HepG2 (cell line): Measurements from ENCODE around the gene CCDC106. TPM values are rescaled to one million over a fixed set of nuclear protein-coding genes. Genes with fewer than 3 reads are reported as not detected.
A peak's percentile ranks its signal among the peaks of the same experiment; 100 is the strongest.

ENCODE experiments used
- BRCA1 ChIP-seq: sonication (generic); formaldehyde crosslinking; IDR thresholded peaks from 2 replicates; pipeline ENCODE4 v1.4.0; 2020; ENCODE audit warnings: missing genetic modification reagents
- GABPA ChIP-seq, 2 experiments: IDR thresholded peaks; 2 replicates each; pipeline ENCODE4 v1.6.1; 2011 to 2016; ENCODE audit warnings: low read depth in 2 of 2, low read length in 1 of 2, missing biosample characterization in 1 of 2, missing genetic modification characterization in 1 of 2
- GPN1 ChIP-seq: sonication (generic); formaldehyde crosslinking; IDR thresholded peaks from 2 replicates; pipeline ENCODE4 v1.5.1; 2020; ENCODE audit warnings: missing genetic modification reagents, borderline replicate concordance
- GZF1 ChIP-seq: sonication (generic); formaldehyde crosslinking; IDR thresholded peaks from 2 replicates; pipeline ENCODE4 v1.5.1; 2020; ENCODE audit warnings: mild to moderate bottlenecking, missing genetic modification reagents
- HNRNPK ChIP-seq: fragments of 200-400 bp; formaldehyde crosslinking; IDR thresholded peaks from 2 replicates; pipeline ENCODE4 v1.6.1; 2018; ENCODE audit warnings: low read length, low read depth, moderate library complexity, mild to moderate bottlenecking; ENCODE audit not compliant: poor library complexity, severe bottlenecking
- MAFF ChIP-seq: IDR thresholded peaks from 2 replicates; pipeline ENCODE4 v1.6.1; 2011; ENCODE audit warnings: low read depth, low read length, improper control_type of control experiment
- MXD3 ChIP-seq: IDR thresholded peaks from 2 replicates; pipeline ENCODE4 v1.6.1; 2016; ENCODE audit warnings: mild to moderate bottlenecking, missing biosample characterization, missing genetic modification reagents
- NFYC ChIP-seq: IDR thresholded peaks from 2 replicates; pipeline ENCODE4 v1.6.1; 2016; ENCODE audit warnings: missing genetic modification reagents, missing compliant biosample characterization
- NONO ChIP-seq, 2 experiments: fragments of 450-650 bp in 1 of 2; sonication (generic) in 1 of 2; formaldehyde crosslinking in 1 of 2; IDR thresholded peaks in 1 of 2; conservative IDR thresholded peaks in 1 of 2; 2 replicates each; pipeline versions ENCODE4 v1.6.1 to v1.8.0; 2017 to 2022; ENCODE audit warnings: mild to moderate bottlenecking in 1 of 2, missing genetic modification reagents in 1 of 2, moderate library complexity in 1 of 2
- NR1H2 ChIP-seq: sonication (generic); formaldehyde crosslinking; IDR thresholded peaks from 2 replicates; pipeline ENCODE4 v1.8.1; 2022; ENCODE audit warnings: low read depth, missing genetic modification reagents, borderline replicate concordance
- PITX1 ChIP-seq: sonication (generic); formaldehyde crosslinking; IDR thresholded peaks from 2 replicates; pipeline ENCODE4 v1.5.1; 2020; ENCODE audit warnings: mild to moderate bottlenecking, missing genetic modification reagents
- RORA ChIP-seq: sonication (generic); formaldehyde crosslinking; IDR thresholded peaks from 2 replicates; pipeline ENCODE4 v1.5.0; 2020; ENCODE audit warnings: mild to moderate bottlenecking, missing genetic modification reagents, moderate library complexity
- SRF ChIP-seq: IDR thresholded peaks from 2 replicates; pipeline ENCODE4 v1.6.1; 2011; ENCODE audit warnings: mild to moderate bottlenecking, low read depth, low read length, moderate library complexity
- YEATS2 ChIP-seq: sonication (generic); formaldehyde crosslinking; IDR thresholded peaks from 2 replicates; pipeline ENCODE4 v1.4.0; 2020; ENCODE audit warnings: missing genetic modification reagents, borderline replicate concordance
- ZC3H4 ChIP-seq: sonication (generic); formaldehyde crosslinking; IDR thresholded peaks from 2 replicates; pipeline ENCODE4 v1.4.0; 2020; ENCODE audit warnings: missing genetic modification reagents, borderline replicate concordance
- ZMAT3 ChIP-seq: sonication (generic); formaldehyde crosslinking; conservative IDR thresholded peaks from 2 replicates; pipeline ENCODE4 v1.7.0; 2021; ENCODE audit warnings: missing genetic modification reagents
- ZNF558 ChIP-seq: sonication (generic); formaldehyde crosslinking; IDR thresholded peaks from 2 replicates; pipeline ENCODE4 v1.9.0; 2022; ENCODE audit warnings: mild to moderate bottlenecking, missing genetic modification reagents, borderline replicate concordance
- ZNF572 ChIP-seq: sonication (generic); formaldehyde crosslinking; IDR thresholded peaks from 2 replicates; pipeline ENCODE4 v1.5.1; 2020; ENCODE audit warnings: mild to moderate bottlenecking, missing genetic modification reagents
- ZNF710 ChIP-seq: sonication (generic); formaldehyde crosslinking; IDR thresholded peaks from 2 replicates; pipeline ENCODE4 v1.5.0; 2020; ENCODE audit warnings: mild to moderate bottlenecking, missing genetic modification reagents, borderline replicate concordance
- polyA plus RNA-seq, 8 experiments: library from polyadenylated mRNA; depleted of rRNA in 3 of 8; stranded (reverse) in 7 of 8; unstranded in 1 of 8; fragments of >200 nt; fragmentation: Illumina TruSeq in 4 of 8; extraction: Trizol in 4 of 8; gene quantifications; 2 replicates each; pipeline versions ENCODE4 v1.2.1 to v1.2.3, GENCODE V29; 2011 to 2016; ENCODE audit warnings: low read depth in 4 of 8, missing spikeins in 1 of 8, mixed read lengths in 1 of 8; ENCODE audit not compliant: insufficient read depth in 1 of 8
- total RNA-seq, 5 experiments: library from RNA; depleted of rRNA; stranded (reverse); fragments of >200 nt; fragmentation: Illumina TruSeq; extraction: Trizol; gene quantifications; 2 replicates each; pipeline ENCODE4 v1.2.3, GENCODE V29; 2016; ENCODE audit warnings: low read depth in 1 of 5
- TF ChIP-seq, protein P1 (sequence below): sonication (generic); formaldehyde crosslinking; IDR thresholded peaks from 2 replicates; pipeline ENCODE4 v1.8.1; 2023; ENCODE audit warnings: missing genetic modification reagents, inconsistent platforms, borderline replicate concordance
- TF ChIP-seq, protein P2 (sequence below): sonication (generic); formaldehyde crosslinking; IDR thresholded peaks from 2 replicates; pipeline ENCODE4 v1.4.0; 2020; ENCODE audit warnings: mild to moderate bottlenecking, missing genetic modification reagents
- TF ChIP-seq, protein P3 (sequence below): sonication (generic); formaldehyde crosslinking; IDR thresholded peaks from 2 replicates; pipeline ENCODE4 v1.8.0; 2022; ENCODE audit warnings: mild to moderate bottlenecking, missing genetic modification reagents; ENCODE audit not compliant: insufficient replicate concordance

Gene CCDC106
- total and polyA plus RNA-seq, 2 of the 13 experiments (the other 11 are each of a cell fraction or from before 2014, with no cell fraction given): 4.7 to 8.8 TPM

GRCh38 chr19:55654323-55654867, 6.4 kb downstream of the CCDC106 start (continued):
- TF ChIP-seq, protein P1, sequence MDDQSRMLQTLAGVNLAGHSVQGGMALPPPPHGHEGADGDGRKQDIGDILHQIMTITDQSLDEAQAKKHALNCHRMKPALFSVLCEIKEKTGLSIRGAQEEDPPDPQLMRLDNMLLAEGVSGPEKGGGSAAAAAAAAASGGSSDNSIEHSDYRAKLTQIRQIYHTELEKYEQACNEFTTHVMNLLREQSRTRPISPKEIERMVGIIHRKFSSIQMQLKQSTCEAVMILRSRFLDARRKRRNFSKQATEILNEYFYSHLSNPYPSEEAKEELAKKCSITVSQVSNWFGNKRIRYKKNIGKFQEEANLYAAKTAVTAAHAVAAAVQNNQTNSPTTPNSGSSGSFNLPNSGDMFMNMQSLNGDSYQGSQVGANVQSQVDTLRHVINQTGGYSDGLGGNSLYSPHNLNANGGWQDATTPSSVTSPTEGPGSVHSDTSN: no peak
- no peak for TF ChIP-seq NR1H2
- TF ChIP-seq, protein P2, sequence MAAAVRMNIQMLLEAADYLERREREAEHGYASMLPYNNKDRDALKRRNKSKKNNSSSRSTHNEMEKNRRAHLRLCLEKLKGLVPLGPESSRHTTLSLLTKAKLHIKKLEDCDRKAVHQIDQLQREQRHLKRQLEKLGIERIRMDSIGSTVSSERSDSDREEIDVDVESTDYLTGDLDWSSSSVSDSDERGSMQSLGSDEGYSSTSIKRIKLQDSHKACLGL (CRISPR knock-in tag): 0 out of 2 replicates have a peak, but pooled peaks have one; percentile 11
- TF ChIP-seq NONO (IDR thresholded peaks at IDR 0.05): no peak
- TF ChIP-seq NONO (CRISPR knock-in tag; conservative IDR thresholded peaks at IDR 0.05): peak; percentile 32; the same call in 1 of the 2 replicates
- peak; percentile 72 for TF ChIP-seq PITX1
- TF ChIP-seq GPN1 (CRISPR knock-in tag): no peak
- TF ChIP-seq ZNF710 (CRISPR knock-in tag): 0 out of 2 replicates have a peak, but pooled peaks have one; percentile 1
- TF ChIP-seq RORA (CRISPR knock-in tag): no peak
- peak; percentile 46; the same call in 1 of the 2 replicates for TF ChIP-seq GABPA (IDR thresholded peaks at IDR 0.05; ENCODE audit: low read depth, low read length)
- no peak; the same call in 1 of the 2 replicates for TF ChIP-seq GABPA (CRISPR knock-in tag; IDR thresholded peaks at IDR 0.05; ENCODE audit: low read depth)
- peak; percentile 7; the same call in 1 of the 2 replicates for TF ChIP-seq MXD3
- 0 out of 2 replicates have a peak, but pooled peaks have one; percentile 4 for TF ChIP-seq BRCA1 (CRISPR knock-in tag)
- TF ChIP-seq MAFF: no peak
- no peak for TF ChIP-seq HNRNPK
- 0 out of 2 replicates have a peak, but pooled peaks have one; percentile 1 for TF ChIP-seq GZF1 (CRISPR knock-in tag)
- TF ChIP-seq NFYC (CRISPR knock-in tag): peak; percentile 13; the same call in 1 of the 2 replicates
- TF ChIP-seq, protein P3, sequence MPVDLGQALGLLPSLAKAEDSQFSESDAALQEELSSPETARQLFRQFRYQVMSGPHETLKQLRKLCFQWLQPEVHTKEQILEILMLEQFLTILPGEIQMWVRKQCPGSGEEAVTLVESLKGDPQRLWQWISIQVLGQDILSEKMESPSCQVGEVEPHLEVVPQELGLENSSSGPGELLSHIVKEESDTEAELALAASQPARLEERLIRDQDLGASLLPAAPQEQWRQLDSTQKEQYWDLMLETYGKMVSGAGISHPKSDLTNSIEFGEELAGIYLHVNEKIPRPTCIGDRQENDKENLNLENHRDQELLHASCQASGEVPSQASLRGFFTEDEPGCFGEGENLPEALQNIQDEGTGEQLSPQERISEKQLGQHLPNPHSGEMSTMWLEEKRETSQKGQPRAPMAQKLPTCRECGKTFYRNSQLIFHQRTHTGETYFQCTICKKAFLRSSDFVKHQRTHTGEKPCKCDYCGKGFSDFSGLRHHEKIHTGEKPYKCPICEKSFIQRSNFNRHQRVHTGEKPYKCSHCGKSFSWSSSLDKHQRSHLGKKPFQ (CRISPR knock-in tag): no peak
- TF ChIP-seq SRF: no peak
- TF ChIP-seq YEATS2 (CRISPR knock-in tag): peak; percentile 18; the same call in 1 of the 2 replicates
- TF ChIP-seq ZMAT3 (CRISPR knock-in tag): 0 out of 2 replicates have a peak, but pooled peaks have one; percentile 25
- TF ChIP-seq ZNF572 (CRISPR knock-in tag): no peak
- TF ChIP-seq ZNF558 (CRISPR knock-in tag): no peak
- no peak for TF ChIP-seq ZC3H4
